HG03039 (cell line): ENCODE measurements around the gene MEF2B.

Experiments
- ATAC-seq: cut with Tn5 transposase; IDR thresholded peaks from one replicate; pipeline ENCODE4 v1.9.1; 2021; ENCODE audit warnings: mild to moderate bottlenecking, moderate library complexity; ENCODE audit not compliant: unreplicated experiment

The MEF2B gene

DNA sequence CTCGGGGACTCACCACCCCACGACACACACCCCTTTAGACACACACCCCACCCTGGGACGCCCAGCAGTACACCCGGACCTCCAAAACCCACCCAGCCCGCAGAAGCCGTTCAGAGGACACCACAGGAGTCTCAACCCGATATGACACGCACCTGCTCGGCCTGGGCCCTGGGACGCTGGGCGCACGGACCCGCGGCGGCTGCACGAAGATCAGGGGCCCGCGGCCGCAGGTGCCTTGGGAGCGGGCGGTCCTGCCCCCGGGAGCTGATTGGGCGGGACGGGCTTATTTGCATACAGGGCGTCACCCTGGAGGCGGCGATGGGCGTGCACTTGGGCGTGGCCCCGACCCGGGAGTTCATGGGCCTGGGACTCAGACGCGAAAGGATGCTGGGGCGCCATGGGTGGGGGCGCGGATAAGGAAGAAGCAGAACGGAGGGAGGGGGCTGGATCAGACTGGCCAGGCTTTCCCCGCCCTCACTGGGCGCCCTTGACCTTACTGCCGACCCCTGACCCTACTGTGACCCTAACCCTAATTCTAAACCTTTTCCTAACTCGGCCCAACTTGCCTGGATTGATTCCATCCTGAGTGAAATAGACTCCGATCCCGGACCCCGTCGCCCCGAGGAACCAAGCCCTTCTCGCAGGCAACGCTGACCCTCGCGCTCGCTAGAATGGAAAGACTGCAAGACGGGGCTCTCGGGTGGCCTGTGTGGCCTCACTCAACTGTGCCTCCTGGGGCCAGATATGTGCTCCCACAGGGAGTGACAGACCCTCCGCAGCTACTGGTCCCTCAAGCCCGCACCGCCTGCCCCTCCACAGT lies at the start of gene MEF2B:
TSS of gene MEF2B (minus strand) at position 211 of the 820 bp plus-strand sequence. CDS start 19,528 bp downstream, outside the sequence.
- ATAC-seq = peak; percentile 73

DNA sequence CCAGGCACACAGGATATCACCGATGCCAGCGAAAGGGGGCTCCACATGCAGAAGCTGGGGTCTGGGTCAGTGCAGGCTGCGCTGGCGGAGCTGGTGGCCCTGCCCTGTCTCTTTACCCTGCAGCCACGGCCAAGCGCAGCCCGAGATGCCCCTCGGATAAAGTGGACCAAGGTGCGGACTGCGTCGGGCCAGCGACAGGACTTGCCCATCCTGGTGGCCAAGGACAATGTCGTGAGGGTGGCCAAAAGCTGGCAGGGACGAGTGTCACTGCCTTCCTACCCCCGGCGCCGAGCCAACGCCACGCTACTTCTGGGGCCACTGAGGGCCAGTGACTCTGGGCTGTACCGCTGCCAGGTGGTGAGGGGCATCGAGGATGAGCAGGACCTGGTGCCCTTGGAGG lies 48.8 kb upstream of the MEF2B start:
- ATAC-seq = no peak

DNA sequence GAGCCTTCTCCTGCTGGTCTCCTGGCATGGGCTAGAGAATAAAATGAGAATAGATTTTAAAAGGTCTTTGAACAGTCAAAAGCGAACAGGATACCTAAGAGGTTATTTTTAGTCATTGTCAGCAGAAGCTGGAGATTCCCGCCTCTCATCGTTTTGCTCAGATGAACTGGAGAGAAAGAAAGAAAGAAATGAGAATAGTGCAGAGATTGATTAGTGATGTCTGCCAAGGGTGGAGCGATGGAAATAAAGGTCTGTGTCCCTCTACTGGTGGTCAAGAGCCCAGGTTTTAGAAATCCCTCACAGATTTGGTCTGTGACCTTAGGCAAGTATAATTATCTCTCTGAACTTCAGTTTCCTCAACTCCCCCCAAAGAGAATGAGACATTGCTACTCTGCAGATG lies 47.0 kb upstream of the MEF2B start:
- ATAC-seq = no peak

DNA sequence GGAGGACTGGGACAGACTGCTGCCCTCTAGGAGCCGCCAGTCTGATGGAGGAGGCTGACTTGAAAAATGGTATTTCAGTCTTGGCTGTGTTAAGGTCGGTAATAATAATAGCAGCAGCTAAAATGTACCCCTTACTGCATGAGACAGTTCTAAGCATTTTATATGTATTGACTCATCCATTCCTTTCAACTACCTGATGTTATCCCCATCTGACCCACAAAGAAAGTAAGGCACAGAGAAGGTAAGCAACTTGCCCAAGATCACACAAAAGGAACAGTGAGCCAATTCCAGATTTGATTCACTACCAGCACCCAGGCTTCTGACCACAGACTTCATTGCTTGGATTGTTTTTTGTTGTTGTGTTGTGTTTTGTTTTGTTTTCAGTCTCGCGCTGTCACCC lies 45.7 kb upstream of the MEF2B start:
- ATAC-seq = no peak

DNA sequence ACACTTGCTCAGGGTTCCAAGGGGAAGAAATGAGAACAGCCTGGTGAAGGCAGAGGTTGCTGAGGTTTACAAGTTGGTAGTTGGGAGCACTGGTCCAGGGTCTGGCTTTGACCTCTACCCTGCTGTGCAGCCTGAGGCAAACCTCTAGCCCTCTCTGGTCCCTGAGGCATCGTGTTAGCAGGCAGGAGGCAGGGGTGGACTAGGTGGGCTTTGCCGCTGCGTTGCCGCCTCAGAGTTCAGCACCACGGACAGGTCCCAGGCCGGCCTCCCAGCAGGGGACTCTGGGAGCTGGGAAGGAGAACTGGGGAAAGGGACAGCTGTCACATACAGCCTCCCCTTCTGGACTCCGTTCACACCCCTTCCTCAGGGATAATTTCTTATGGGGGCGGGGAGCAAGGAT lies 44.8 kb upstream of the MEF2B start:
- no peak for ATAC-seq

DNA sequence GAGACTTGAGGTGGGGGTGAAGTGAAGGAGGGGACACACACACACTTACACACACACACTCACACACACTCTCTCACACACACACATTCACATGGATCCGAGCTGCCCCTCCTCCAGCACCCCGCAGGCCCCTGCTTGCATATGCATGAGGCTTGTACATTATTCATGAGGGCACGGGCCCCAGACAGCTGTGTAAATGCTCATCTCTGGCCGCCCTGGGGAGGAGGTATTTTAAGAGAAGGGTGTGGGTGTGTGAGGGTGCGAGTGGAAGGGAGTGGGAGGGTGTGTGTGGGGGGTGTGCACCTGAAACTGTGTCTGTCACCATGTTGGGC lies 44.1 kb upstream of the MEF2B start:
- no peak for ATAC-seq

DNA sequence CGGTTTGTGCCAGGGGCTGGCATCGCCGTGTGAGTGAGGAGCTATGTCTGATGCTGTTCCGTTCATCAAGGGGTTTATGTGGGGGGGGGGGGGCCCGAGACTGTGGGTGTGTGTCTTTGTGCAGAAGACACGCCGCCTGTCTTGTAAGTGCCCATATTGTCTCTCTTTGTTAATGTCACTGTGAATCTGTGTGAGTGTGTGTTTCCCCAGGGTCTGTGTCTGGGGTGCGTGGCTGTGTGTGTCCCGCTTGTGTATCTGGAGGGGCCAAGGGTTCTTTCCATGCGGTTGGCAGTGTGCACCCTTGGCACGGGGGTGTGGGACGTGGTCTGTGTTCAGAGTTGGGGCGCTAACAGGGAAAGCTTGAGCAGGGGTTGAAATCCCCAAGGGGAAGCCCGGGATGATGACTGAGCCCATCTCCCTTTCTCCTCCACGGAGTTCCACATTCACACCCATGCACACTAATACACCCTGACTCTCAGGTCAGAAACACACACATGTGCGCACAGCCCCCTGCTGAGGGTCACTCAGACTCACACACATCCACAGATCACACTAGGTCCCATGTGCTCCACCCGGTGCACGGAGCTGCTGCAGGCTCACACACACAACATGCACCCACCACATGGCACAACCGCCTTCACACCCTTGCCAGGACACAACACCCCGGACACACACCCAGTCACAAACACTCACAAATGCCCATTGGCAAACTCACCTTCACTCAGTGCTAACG lies 43.5 kb upstream of the MEF2B start:
- ATAC-seq = no peak

DNA sequence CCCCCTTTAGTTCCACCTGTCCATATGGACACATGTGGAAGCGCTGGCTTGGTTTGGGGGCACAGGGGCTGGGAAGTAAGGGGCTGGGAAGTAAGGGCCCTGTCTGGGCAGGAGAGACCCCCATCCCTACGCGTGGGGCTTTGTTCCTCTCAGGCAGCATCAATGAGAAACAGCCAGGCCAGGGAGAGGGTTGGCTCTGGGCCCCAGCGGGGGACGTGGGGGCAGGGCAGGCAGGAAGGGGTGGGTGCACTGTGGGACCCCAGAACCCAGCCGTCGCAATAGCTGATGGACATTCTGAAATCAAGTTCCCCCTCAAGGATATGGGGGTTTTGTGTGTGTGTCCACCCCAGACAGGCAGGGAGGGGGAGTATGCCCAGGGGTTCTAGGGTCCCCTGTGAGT lies 42.9 kb upstream of the MEF2B start:
- no peak for ATAC-seq

DNA sequence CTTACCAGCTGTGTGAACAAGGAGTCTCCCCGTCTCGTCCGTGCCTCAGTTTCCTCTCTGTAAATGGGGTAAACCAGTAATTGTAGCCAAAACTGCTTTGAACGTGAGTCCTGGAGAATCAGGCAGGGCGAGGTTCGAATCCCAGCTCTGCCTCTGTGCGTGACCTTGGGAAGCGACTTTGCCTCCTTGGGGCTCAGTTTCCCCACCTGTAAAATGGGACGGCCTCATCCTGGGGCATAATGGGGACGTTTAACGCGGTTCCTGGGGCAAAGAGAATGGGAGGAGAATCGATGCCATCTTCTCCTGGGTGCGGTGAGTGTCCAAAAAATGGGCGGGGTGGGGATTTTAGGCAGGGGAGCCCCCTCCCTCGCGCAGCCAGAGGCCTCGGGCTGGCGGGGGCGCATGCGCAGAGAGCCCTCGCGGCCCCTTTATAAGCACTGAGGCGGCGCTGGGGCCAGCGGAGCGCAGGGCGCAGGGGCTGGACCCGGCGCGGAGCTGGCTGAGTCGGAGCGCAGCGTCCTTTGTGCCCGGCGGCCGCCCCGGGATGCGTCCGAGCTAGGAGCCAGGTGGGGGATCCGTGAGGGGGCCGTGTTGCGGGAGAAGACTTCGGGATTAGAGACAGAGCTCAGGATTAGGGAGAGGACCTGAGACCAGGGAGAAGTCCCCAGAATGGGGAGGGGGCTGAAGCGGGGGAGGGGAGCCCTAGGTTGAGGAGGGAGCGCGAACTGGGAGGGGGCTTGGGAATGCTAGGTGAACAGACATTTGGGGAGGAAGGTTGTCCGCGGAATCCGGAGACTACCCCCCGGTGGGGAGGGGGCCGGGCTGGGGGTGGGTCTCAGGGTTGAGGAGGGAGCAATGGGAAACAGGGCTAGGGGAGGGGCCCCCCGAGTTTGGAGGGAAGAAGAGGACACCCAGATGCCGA lies 41.7 kb upstream of the MEF2B start, which contains the start of gene NCAN:
TSS of gene NCAN (plus strand) at position 460 of the 922 bp plus-strand sequence. CDS start 4,996 bp downstream, outside the sequence.
- ATAC-seq = no peak

DNA sequence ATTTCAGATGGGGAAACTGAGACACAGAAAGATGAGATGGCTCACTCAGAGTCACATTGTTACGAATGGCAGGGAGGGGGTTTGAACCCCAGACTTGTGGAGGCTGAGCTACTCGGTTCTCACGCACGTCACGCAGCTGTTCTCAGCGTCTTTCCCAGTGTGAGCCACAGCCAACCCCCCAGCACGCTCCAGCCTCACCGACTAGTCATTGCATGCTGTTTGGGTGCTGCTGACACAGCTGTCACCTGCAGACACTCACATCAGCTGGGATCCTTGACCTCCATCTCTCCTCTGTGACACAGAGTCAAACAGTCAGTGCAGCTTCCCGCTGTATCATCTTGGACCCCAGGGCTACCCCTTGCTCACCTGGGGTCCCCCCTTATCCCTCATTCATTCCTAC lies 39.3 kb upstream of the MEF2B start:
- no peak for ATAC-seq

DNA sequence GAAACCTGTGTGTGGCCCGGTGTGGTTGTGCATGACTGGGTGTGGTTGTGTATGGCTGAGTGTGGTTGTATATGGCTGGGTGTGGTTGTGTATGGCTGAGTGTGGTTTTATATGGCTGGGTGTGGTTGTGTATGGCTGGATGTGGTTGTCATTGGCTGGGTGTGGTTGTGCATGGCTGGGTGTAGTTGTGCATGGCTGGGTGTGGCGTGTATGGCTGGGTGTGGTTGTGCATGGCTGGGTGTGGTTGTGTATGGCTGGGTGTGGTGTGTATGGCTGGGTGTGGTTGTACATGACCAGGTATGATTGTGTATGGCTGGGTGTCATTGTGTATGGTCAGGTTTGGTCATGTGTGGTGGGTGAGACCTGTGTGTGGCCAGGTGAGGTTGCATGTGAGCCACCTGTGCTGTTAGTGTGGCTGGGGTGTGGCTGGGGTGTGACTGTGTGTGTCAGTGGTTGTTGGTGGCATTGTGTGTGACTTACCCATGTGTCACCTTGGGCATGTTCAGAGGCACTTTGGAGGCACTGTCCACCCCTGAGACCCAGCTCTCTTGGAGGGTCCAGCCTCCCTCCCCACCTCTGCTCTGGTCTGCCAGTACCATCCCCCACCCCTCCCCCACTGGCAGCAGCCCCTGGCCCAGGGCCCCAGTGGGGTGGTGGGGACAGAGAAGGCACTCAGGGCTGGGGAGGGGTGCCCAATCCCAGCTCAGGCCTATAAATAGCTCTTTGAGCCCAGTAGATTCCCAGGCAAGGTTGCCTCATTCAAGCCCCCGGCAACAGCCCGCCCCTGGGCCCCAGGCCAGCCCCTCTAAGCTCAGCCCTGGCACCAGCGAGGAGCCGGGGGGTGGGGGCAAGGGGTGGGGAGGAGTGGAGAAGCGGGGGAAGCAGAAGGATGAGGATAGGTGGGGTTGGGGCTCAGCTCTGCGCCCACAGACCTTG lies 37.8 kb upstream of the MEF2B start:
- ATAC-seq = no peak

DNA sequence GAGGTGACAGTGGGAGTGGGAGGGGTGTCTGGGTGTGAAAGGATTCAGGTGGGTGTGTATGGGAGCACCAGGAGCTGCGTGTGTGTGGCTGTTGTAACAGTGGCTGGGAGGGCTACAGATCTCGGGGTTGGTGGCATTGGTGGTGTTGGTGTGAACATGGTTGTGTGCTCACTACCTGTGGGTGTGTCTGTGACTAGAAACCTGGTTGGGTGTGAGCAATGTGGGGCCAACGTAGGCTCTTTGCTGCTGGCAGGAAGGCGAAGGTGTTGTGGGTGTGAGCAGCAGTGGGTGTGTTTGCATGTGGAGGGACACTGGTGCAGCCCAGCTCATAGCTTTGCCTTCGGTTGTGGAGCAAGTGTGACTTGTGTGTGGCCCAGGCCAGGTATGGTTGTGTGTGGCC lies 36.9 kb upstream of the MEF2B start:
- ATAC-seq = no peak

DNA sequence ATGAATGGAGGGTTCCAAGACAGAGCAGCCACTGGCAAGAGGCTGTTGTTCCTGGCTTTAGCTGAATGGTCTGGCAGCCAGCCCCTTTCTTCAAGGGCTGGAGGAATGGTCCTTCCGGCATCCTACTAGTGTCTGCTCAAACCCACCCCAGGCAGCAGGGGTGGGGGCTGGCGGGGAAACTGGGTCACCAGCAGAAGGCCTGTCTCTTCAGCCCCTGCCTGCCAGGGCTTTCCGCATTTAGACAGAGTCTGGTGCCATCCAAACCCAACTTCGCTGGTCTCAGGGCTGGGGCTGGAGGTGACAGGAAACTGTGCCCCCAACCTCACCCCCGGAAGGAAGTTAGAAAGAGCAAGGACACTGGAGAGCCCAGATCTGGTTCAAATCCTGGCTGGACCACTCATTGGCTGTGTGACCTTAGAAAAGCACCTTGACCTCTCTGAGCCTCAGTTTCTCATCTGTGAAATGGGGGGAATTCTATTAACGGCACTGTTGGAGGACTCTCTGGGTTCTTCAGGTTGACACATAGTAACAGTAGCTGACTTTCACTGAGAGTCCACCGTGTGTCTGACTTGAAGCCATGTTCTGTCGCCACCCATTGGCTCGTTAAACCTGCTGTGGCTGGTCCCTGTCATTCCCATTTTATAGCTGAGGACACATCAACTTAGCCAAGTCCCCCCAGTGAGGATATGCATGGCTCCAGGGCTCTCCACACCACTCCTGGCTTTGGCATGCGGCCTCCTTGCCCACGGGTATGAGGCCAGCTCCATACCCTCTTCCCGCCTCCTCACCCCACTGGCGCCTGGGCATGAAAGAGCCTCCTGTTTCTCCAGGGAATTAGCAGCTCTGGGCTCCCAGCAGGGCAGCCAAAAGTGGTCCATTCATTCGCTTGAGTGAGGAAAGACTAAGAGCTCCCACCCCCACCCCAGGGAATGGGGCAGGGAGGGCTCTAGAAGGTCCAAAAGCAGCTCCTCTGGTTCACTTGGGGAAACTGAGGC lies 35.6 kb upstream of the MEF2B start:
- no peak for ATAC-seq

DNA sequence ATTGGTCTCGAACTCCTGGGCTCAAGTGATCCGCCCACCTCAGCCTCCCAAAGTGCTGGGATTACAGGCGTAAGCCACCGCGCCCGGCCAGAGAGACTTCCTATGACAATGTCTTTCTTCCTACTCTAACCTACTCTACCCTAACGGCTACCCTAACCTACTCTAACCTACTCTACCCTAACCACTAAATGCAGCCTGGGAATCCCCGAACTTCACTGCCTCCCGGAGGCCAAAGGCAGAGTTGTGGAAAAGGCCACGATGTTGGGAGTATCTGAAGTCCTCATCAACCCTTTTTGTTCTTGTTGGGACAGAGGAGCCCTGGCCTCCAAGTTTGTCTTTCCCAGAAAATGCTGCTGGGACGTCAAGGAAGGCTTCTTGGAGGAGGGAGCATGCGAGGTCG lies 34.1 kb upstream of the MEF2B start:
- ATAC-seq = no peak

DNA sequence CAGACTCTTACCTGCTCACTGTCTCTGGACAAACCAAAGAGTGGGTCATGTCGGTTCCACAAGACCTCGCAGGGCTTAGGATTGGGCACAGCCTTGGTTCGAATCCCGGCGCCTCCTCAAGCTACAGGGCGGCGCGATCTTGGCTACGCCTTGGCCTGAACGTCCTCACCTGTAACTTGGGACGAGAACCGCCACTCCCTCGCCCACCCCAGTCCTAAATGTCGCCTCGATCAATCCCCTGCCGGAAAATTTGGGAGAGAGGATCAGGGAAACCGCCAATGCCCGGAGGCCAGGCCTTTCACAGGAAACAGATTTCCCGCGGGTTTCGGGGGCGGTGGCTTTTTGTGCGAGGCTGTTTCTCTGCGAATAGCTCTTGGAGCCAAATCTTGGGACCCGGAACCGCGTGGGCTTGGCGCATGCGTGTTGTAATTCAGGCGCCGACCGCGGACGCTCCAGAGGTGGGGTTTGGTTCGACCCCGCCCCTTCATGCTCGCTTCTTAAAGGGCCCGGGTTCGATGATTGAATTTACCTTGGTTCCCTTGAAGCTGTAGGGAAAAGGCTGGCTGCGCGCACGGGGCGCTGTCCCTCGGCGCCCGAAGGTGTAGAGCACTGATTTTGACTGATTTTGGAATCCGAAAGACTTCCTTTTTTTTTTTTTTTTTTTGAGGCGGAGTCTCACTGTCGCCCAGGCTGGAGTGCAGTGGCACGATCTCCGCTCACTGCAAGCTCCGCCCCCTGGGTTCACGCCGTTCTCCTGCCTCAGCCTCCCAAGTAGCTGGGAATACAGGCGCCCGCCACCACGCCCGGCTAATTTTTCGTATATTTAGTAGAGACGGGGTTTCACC lies 33.2 kb upstream of the MEF2B start, which contains the start of gene NR2C2AP:
TSS of gene NR2C2AP (minus strand) at position 403 of the 845 bp plus-strand sequence. CDS start at position 49, 354 bp downstream.
- ATAC-seq = peak; percentile 57

DNA sequence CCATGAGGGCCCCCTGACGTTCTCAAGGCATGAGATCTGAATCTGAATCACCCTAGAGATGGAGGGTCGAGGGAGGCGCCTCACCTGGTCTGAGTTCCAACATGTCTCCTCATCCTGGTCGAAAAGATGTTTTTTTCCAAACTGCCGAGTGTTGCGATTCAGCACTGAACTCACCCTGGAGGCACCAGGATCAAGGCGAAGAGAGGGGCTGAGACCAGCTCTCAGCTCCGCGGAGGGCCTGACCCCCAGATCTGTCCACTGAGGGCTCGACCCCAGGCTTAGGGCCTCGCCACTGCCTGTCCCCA lies 32.6 kb upstream of the MEF2B start:
- no peak for ATAC-seq

DNA sequence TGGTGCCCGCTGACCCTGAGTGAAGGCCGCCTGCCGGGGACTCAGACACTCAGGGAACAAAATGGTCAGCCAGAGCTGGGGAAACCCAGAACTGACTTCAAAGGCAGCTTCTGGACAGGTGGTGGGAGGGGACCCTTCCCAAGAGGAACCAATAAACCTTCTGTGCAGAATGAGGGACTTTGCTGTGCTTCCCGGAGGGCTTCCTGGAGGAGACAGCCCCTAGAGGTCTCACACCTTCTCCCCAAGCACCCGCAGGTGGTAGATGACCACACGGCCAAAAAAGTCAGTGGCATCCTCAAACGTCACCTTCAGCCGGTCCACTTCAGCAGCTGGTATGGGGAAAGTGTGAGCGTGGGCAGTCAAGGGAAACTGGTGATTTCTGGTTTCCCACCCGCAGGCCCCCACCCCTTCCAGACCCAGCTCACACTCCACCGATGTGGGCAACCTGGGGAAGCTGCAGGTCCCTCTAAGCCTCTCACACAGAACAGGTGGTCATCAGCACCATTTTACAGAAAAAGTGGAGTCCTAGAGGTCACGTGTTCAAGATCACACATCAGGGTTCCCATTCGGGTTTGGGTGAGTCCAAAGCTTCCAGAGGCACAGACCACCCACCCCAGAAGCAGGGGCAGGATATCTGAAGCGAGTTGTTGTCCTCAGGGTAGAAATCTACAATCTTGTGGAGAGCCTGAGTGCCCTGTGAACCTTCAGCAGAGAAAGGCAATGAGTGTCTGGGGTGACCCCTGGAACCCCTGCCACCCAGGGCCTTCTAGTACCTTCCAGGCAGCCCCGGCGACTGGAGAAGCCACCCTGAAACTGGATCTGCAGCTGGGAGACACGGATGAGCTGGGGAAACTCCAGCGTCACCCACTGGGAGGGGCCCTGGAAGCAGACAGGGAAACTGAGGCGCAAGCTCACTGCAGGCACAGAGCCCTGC lies 31.9 kb upstream of the MEF2B start:
- no peak for ATAC-seq
